ENCODE measurements around the gene CALHM5. TPM values are rescaled to one million over a fixed set of nuclear protein-coding genes. Genes with fewer than 3 reads are reported as not detected.
A peak's percentile ranks its signal among the peaks of the same experiment; 100 is the strongest.

The CALHM5 gene
- total RNA-seq, 2 experiments from 2014 or later: not detected

GRCh38 chr6:116556065-116556464 lies 44.6 kb downstream of the CALHM5 start:
- CTCF ChIA-PET: interaction anchor here (1.3 to 3.3 kb wide), 4 partner anchors 15 to 287 kb away, joined by 3 to 20 read pairs (median 4); no protein-coding TSS in a partner anchor
- H3K36me3 Mint-ChIP-seq (ENCODE audit: low read depth): no peaks in the 10 kb centered on the region
- no peak overlapping the region for H3K4me3 Mint-ChIP-seq
- H3K9me3 Mint-ChIP-seq (ENCODE audit: low read depth): no peaks in the 10 kb centered on the region
- H3K27ac Mint-ChIP-seq: no peak overlapping the region
- intact Hi-C loops (cut with DNase I, micrococcal nuclease): no loop called here
- peaks cover 10% of the 10 kb centered on the region for H3K27me3 Mint-ChIP-seq
- POLR2A ChIA-PET: no interaction called here
- no peaks in the 10 kb centered on the region for H3K4me1 Mint-ChIP-seq
- DNase-seq: no peak
- ATAC-seq: no peak

GRCh38 chr6:116556814-116557415 lies 45.5 kb downstream of the CALHM5 start:
- ATAC-seq (no peak), DNase-seq (no peak)
- no peak overlapping the region for H3K27ac Mint-ChIP-seq
- ChIA-PET POLR2A (no interaction called here), CTCF (interaction anchor here (0.6 kb wide), 1 partner anchor 22 kb away, joined by 3 read pairs; no protein-coding TSS in a partner anchor)
- no peaks in the 10 kb centered on the region for H3K9me3 Mint-ChIP-seq (ENCODE audit: low read depth)
- no peaks in the 10 kb centered on the region for H3K36me3 Mint-ChIP-seq (ENCODE audit: low read depth)
- intact Hi-C loops (cut with DNase I, micrococcal nuclease): no loop called here
- H3K4me3 Mint-ChIP-seq: no peak overlapping the region
- peaks cover 1% of the 10 kb centered on the region for H3K4me1 Mint-ChIP-seq
- peaks cover 8% of the 10 kb centered on the region for H3K27me3 Mint-ChIP-seq

GRCh38 chr6:116557893-116558292 lies 46.5 kb downstream of the CALHM5 start:
- no peak overlapping the region for H3K4me3 Mint-ChIP-seq
- H3K27ac Mint-ChIP-seq: no peak overlapping the region
- intact Hi-C loops (cut with DNase I, micrococcal nuclease): no loop called here
- no peaks in the 10 kb centered on the region for H3K9me3 Mint-ChIP-seq (ENCODE audit: low read depth)
- H3K36me3 Mint-ChIP-seq (ENCODE audit: low read depth): no peaks in the 10 kb centered on the region
- no peak for DNase-seq
- H3K4me1 Mint-ChIP-seq: peaks cover 1% of the 10 kb centered on the region
- ChIA-PET CTCF (interaction anchor here (0.8 to 1.1 kb wide), 2 partner anchors 10 to 27 kb away, joined by 3 to 4 read pairs; no protein-coding TSS in a partner anchor), POLR2A (no interaction called here)
- ATAC-seq: no peak
- H3K27me3 Mint-ChIP-seq: peaks cover 8% of the 10 kb centered on the region

GRCh38 chr6:116560130-116560529 lies 48.7 kb downstream of the CALHM5 start:
- no peak overlapping the region for H3K4me3 Mint-ChIP-seq
- H3K27me3 Mint-ChIP-seq: peaks cover 11% of the 10 kb centered on the region
- H3K9me3 Mint-ChIP-seq (ENCODE audit: low read depth): no peaks in the 10 kb centered on the region
- peaks cover 1% of the 10 kb centered on the region for H3K4me1 Mint-ChIP-seq
- H3K36me3 Mint-ChIP-seq (ENCODE audit: low read depth): no peaks in the 10 kb centered on the region
- no peak for ATAC-seq
- intact Hi-C loops (cut with DNase I, micrococcal nuclease): loop anchor here in 1 of 2 experiments (2.0 kb wide), 1 partner anchor 341 kb away; no protein-coding TSS in a partner anchor
- ChIA-PET CTCF (interaction anchor here (0.9 to 2.8 kb wide), 24 partner anchors 9 to 342 kb away, joined by 3 to 39 read pairs (median 5); partner anchors contain the start of genes RSPH4A and RWDD1), POLR2A (no interaction called here)
- no peak for DNase-seq
- no peak overlapping the region for H3K27ac Mint-ChIP-seq

GRCh38 chr6:116561377-116562018 lies 50.1 kb downstream of the CALHM5 start:
- POLR2A ChIA-PET: no interaction called here
- CTCF ChIA-PET: interaction anchor here (0.6 to 2.8 kb wide), 32 partner anchors 7 to 345 kb away, joined by 3 to 39 read pairs (median 4); partner anchors contain the start of genes CALHM4, RSPH4A, RWDD1 and TSPYL1
- intact Hi-C loops (cut with DNase I, micrococcal nuclease): loop anchor here (1.0 to 2.0 kb wide), 4 partner anchors 25 to 343 kb away; no protein-coding TSS in a partner anchor

GRCh38 chr6:116562019-116562403 lies 50.6 kb downstream of the CALHM5 start:
- POLR2A ChIA-PET: no interaction called here
- peaks cover 11% of the 10 kb centered on the region for H3K27me3 Mint-ChIP-seq
- H3K27ac Mint-ChIP-seq: no peak overlapping the region
- intact Hi-C loops (cut with DNase I, micrococcal nuclease): no loop called here
- H3K9me3 Mint-ChIP-seq (ENCODE audit: low read depth): no peaks in the 10 kb centered on the region
- no peak overlapping the region for H3K4me3 Mint-ChIP-seq
- CTCF ChIA-PET: interaction anchor here (1.2 to 4.0 kb wide), 8 partner anchors 8 to 345 kb away, joined by 3 to 38 read pairs (median 7); partner anchors contain the start of genes CALHM4 and RWDD1
- ATAC-seq (no peak), DNase-seq (no peak)
- peaks cover 1% of the 10 kb centered on the region for H3K4me1 Mint-ChIP-seq
- no peaks in the 10 kb centered on the region for H3K36me3 Mint-ChIP-seq (ENCODE audit: low read depth)

More at GRCh38 chr6:116561377-116562018, 50.1 kb downstream of the CALHM5 start:
- DNase-seq (peak; percentile 79), ATAC-seq (peak; percentile 87)
- Mint-ChIP-seq H3K4me3 (no peak overlapping the region), H3K27ac (no peak overlapping the region), H3K4me1 (peaks cover 1% of the 10 kb centered on the region), H3K36me3 (ENCODE audit: low read depth) (no peaks in the 10 kb centered on the region), H3K9me3 (ENCODE audit: low read depth) (no peaks in the 10 kb centered on the region), H3K27me3 (peaks cover 11% of the 10 kb centered on the region)

- intact Hi-C loops (cut with DNase I, micrococcal nuclease): no loop called here
- Mint-ChIP-seq H3K27me3 (peaks cover 11% of the 10 kb centered on the region), H3K27ac (no peak overlapping the region), H3K4me1 (peaks cover 1% of the 10 kb centered on the region), H3K9me3 (ENCODE audit: low read depth) (no peaks in the 10 kb centered on the region), H3K4me3 (no peak overlapping the region), H3K36me3 (ENCODE audit: low read depth) (no peaks in the 10 kb centered on the region)
- ATAC-seq (no peak), DNase-seq (no peak)
- ChIA-PET CTCF (interaction anchor here (1.0 to 4.0 kb wide), 16 partner anchors 8 to 346 kb away, joined by 3 to 38 read pairs (median 5); partner anchors contain the start of genes CALHM4 and RWDD1), POLR2A (interaction anchor here (0.7 kb wide), 1 partner anchor 345 kb away, joined by 3 read pairs; no protein-coding TSS in a partner anchor)
Observed at GRCh38 chr6:116562614-116563013, 51.2 kb downstream of the CALHM5 start.

- peaks cover 11% of the 10 kb centered on the region for H3K27me3 Mint-ChIP-seq
- no peak overlapping the region for H3K27ac Mint-ChIP-seq
- peaks cover 2% of the 10 kb centered on the region for H3K4me1 Mint-ChIP-seq
- POLR2A ChIA-PET: no interaction called here
- no peak for ATAC-seq
- no peak overlapping the region for H3K4me3 Mint-ChIP-seq
- intact Hi-C loops (cut with DNase I, micrococcal nuclease): no loop called here
- CTCF ChIA-PET: interaction anchor here (0.6 to 4.0 kb wide), 14 partner anchors 9 to 347 kb away, joined by 3 to 38 read pairs (median 5); partner anchors contain the start of gene CALHM4
- H3K9me3 Mint-ChIP-seq (ENCODE audit: low read depth): no peaks in the 10 kb centered on the region
- no peaks in the 10 kb centered on the region for H3K36me3 Mint-ChIP-seq (ENCODE audit: low read depth)
- DNase-seq: no peak
Observed at GRCh38 chr6:116563830-116564229, 52.4 kb downstream of the CALHM5 start.

- DNase-seq (no peak), ATAC-seq (no peak)
- intact Hi-C loops (cut with DNase I, micrococcal nuclease): no loop called here
- Mint-ChIP-seq H3K27ac (no peak overlapping the region), H3K9me3 (ENCODE audit: low read depth) (no peaks in the 10 kb centered on the region), H3K4me1 (peaks cover 7% of the 10 kb centered on the region), H3K4me3 (no peak overlapping the region), H3K36me3 (ENCODE audit: low read depth) (no peaks in the 10 kb centered on the region), H3K27me3 (peaks cover 11% of the 10 kb centered on the region)
- POLR2A ChIA-PET: no interaction called here
- CTCF ChIA-PET: interaction anchor here (1.0 to 4.0 kb wide), 7 partner anchors 10 to 277 kb away, joined by 3 to 38 read pairs (median 10); partner anchors contain the start of gene CALHM4
Observed at GRCh38 chr6:116564311-116564710, 52.9 kb downstream of the CALHM5 start.

- ATAC-seq (peak; percentile 15), DNase-seq (peak; percentile 38)
- H3K27me3 Mint-ChIP-seq: peaks cover 11% of the 10 kb centered on the region
- CTCF ChIA-PET: interaction anchor here (0.8 to 4.0 kb wide), 9 partner anchors 10 to 297 kb away, joined by 3 to 38 read pairs (median 3); no protein-coding TSS in a partner anchor
- POLR2A ChIA-PET: no interaction called here
- H3K27ac Mint-ChIP-seq: no peak overlapping the region
- peaks cover 15% of the 10 kb centered on the region for H3K4me1 Mint-ChIP-seq
- no peaks in the 10 kb centered on the region for H3K9me3 Mint-ChIP-seq (ENCODE audit: low read depth)
- H3K4me3 Mint-ChIP-seq: no peak overlapping the region
- intact Hi-C loops (cut with DNase I, micrococcal nuclease): no loop called here
- no peaks in the 10 kb centered on the region for H3K36me3 Mint-ChIP-seq (ENCODE audit: low read depth)
Observed at GRCh38 chr6:116564921-116565872, 53.8 kb downstream of the CALHM5 start.

- Mint-ChIP-seq H3K27me3 (peaks cover 9% of the 10 kb centered on the region), H3K36me3 (ENCODE audit: low read depth) (no peaks in the 10 kb centered on the region), H3K27ac (no peak overlapping the region), H3K9me3 (ENCODE audit: low read depth) (no peaks in the 10 kb centered on the region), H3K4me3 (no peak overlapping the region), H3K4me1 (peaks cover 20% of the 10 kb centered on the region)
- ChIA-PET CTCF (interaction anchor here (0.6 kb wide), 1 partner anchor 10 kb away, joined by 3 read pairs; no protein-coding TSS in a partner anchor), POLR2A (interaction anchor here (0.7 kb wide), 1 partner anchor 9 kb away, joined by 3 read pairs; no protein-coding TSS in a partner anchor)
- intact Hi-C loops (cut with DNase I, micrococcal nuclease): no loop called here
- DNase-seq (no peak), ATAC-seq (no peak)
Observed at GRCh38 chr6:116568111-116568510, 56.7 kb downstream of the CALHM5 start.
